SH-SY5Y (cell line): ENCODE measurements around the gene SPACA5.

Experiments
- GATA2 ChIP-seq: IDR thresholded peaks from 2 replicates; pipeline ENCODE4 v1.6.1; 2011; ENCODE audit warnings: mild to moderate bottlenecking, low read depth, low read length
- GATA3 ChIP-seq: IDR thresholded peaks from 2 replicates; pipeline ENCODE4 v1.6.1; 2011; ENCODE audit warnings: low read depth, mild to moderate bottlenecking, low read length, moderate library complexity

DNA sequence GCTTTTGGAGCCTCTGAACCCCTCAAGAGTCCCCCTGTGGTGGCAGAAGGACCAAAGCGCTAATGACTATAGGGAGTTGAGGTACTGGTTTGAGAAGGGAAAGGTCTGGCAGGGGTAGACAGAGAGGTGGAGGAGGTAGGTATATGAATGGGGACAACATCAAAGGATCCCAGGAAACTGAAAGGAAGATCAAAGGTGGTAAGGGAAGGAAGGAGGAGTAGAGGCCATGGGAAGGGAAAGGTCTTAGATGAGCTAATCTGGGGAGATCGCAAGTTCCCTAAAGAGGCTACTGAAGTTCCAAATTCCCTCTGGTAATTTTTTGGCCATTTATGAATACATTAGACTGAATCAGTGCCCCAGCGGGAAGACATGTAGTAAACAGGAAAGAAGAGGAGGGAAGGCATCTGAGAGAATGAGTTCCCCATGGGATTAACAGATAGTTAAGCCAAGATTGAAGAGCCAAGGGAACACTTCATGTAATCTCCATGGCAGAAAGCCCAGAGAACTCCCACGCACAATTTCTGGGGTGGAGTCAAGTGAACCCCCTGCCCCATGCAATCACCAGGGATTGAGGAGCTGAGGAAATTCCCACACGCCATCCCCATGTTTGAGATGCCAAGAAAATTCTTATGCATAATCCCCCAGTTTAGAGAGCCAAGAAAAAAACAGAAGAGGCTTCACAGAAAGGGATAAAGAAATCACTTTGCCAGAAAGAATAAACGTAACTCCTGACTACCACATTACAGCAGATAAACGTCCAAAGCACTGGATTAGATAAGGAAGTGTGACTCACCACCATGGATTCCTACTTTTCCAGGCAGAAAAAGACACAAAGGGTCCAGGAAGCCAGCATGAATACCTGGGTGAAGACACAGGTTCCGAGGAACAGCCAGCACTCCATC, 38.9 kb downstream of the SPACA5 start:
- TF ChIP-seq GATA2 (no peak), GATA3 (no peak)
